Ishikawa (cell line): Measurements from ENCODE around the gene NEURL3.

ENCODE experiments used
- CEBPB ChIP-seq: IDR thresholded peaks from 2 replicates; pipeline ENCODE4 v1.6.1; 2012
- EGR1 ChIP-seq: IDR thresholded peaks from 2 replicates; pipeline ENCODE4 v1.6.1; 2012
- EP300 ChIP-seq: IDR thresholded peaks from 2 replicates; pipeline ENCODE4 v1.6.1; 2012; ENCODE audit warnings: borderline replicate concordance
- RAD21 ChIP-seq: IDR thresholded peaks from 2 replicates; pipeline ENCODE4 v1.6.1; 2012; ENCODE audit warnings: low read depth
- TAF1 ChIP-seq: IDR thresholded peaks from 2 replicates; pipeline ENCODE4 v1.6.1; 2012; ENCODE audit warnings: low read depth, mild to moderate bottlenecking
- TCF12 ChIP-seq: IDR thresholded peaks from 2 replicates; pipeline ENCODE4 v1.6.1; 2012; ENCODE audit warnings: low read depth
- TEAD4 ChIP-seq: IDR thresholded peaks from 2 replicates; pipeline ENCODE4 v1.6.1; 2012
- YY1 ChIP-seq: IDR thresholded peaks from 2 replicates; pipeline ENCODE4 v1.6.1; 2012; ENCODE audit warnings: low read depth
- ZBTB7A ChIP-seq: IDR thresholded peaks from 2 replicates; pipeline ENCODE4 v1.6.1; 2012; ENCODE audit warnings: low read depth
- TF ChIP-seq, protein P1 (sequence below): IDR thresholded peaks from 2 replicates; pipeline ENCODE4 v1.6.1; 2012; ENCODE audit warnings: low read depth, mild to moderate bottlenecking
- TF ChIP-seq, protein P2 (sequence below): IDR thresholded peaks from 2 replicates; pipeline ENCODE4 v1.6.1; 2012
- TF ChIP-seq, protein P3 (sequence below): IDR thresholded peaks from 2 replicates; pipeline ENCODE4 v1.6.1; 2012

DNA sequence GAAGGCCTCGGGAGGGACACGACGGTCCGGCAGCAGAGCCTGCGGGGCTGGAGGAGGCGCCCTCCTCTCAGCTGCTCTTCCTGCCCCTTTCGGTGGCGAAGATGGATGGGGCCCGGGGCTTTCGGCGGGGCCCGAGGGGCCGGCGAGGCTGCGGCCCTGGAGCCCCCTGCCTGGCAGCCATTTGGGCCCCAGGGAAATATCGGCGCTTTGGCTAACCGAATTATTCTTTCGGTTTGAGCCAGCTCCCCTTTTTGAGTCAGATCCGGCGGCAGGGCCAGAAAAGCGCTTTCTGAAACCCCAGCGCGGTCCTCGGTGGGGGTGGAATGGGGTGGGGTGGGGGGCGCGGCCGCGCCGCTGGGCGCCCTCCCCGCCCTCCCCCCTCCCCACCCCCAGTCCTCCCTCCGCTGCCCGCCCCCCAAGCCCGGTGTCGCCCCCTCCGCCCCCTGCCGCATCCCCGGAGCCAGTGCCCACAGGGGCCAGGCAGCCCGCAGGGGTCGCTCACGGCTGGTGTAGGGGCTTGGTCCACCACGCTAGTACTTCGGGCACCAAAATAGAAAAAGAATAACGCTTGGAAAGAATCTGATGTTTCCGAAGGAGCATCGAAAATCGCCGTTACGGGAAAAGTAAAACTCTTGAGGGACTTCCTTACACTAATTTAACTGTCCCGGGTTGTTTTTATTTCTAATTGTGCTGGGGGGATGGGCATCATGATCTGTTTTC is 22.3 kb upstream of the NEURL3 start:
- no peak for TF ChIP-seq EP300
- no peak for TF ChIP-seq ZBTB7A
- TF ChIP-seq YY1 = no peak
- TF ChIP-seq, protein P1, sequence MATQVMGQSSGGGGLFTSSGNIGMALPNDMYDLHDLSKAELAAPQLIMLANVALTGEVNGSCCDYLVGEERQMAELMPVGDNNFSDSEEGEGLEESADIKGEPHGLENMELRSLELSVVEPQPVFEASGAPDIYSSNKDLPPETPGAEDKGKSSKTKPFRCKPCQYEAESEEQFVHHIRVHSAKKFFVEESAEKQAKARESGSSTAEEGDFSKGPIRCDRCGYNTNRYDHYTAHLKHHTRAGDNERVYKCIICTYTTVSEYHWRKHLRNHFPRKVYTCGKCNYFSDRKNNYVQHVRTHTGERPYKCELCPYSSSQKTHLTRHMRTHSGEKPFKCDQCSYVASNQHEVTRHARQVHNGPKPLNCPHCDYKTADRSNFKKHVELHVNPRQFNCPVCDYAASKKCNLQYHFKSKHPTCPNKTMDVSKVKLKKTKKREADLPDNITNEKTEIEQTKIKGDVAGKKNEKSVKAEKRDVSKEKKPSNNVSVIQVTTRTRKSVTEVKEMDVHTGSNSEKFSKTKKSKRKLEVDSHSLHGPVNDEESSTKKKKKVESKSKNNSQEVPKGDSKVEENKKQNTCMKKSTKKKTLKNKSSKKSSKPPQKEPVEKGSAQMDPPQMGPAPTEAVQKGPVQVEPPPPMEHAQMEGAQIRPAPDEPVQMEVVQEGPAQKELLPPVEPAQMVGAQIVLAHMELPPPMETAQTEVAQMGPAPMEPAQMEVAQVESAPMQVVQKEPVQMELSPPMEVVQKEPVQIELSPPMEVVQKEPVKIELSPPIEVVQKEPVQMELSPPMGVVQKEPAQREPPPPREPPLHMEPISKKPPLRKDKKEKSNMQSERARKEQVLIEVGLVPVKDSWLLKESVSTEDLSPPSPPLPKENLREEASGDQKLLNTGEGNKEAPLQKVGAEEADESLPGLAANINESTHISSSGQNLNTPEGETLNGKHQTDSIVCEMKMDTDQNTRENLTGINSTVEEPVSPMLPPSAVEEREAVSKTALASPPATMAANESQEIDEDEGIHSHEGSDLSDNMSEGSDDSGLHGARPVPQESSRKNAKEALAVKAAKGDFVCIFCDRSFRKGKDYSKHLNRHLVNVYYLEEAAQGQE = no peak
- TF ChIP-seq, protein P2, sequence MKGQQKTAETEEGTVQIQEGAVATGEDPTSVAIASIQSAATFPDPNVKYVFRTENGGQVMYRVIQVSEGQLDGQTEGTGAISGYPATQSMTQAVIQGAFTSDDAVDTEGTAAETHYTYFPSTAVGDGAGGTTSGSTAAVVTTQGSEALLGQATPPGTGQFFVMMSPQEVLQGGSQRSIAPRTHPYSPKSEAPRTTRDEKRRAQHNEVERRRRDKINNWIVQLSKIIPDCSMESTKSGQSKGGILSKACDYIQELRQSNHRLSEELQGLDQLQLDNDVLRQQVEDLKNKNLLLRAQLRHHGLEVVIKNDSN = no peak
- no peak for TF ChIP-seq RAD21
- no peak for TF ChIP-seq EGR1
- no peak for TF ChIP-seq TEAD4
- no peak for TF ChIP-seq TAF1
- TF ChIP-seq, protein P3, sequence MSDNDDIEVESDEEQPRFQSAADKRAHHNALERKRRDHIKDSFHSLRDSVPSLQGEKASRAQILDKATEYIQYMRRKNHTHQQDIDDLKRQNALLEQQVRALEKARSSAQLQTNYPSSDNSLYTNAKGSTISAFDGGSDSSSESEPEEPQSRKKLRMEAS = no peak
- TF ChIP-seq CEBPB = no peak
- TF ChIP-seq TCF12 = no peak
